CD14-positive monocyte (primary cell): ENCODE data around the gene OCSTAMP. TPM values are rescaled to one million over a fixed set of nuclear protein-coding genes. Genes with fewer than 3 reads are reported as not detected.

Experiments
- DNase-seq, 3 donors: peaks; one replicate each; pipeline ENCODE4 v3.0.0-alpha.2; 2011 to 2022
- H2AFZ ChIP-seq: 2 replicates; pipeline ENCODE4 v1.6.0; 2012; ENCODE audit warnings: mild to moderate bottlenecking, low read depth, low read length, inconsistent platforms; ENCODE audit not compliant: insufficient read depth, poor library complexity, severe bottlenecking
- H3K27ac ChIP-seq, 2 donors: 1 replicate in 1 of 2; 2 replicates in 1 of 2; pipeline ENCODE4 v1.5.1; 2012 to 2013; ENCODE audit warnings: low read length in 2 of 2, control low read depth in 1 of 2, inconsistent platforms in 1 of 2, low read depth in 1 of 2, mild to moderate bottlenecking in 1 of 2
- H3K27me3 ChIP-seq, 2 donors: one replicate each; pipeline versions ENCODE4 v1.6.0 to v1.6.1; 2011 to 2013; ENCODE audit warnings: low read length in 2 of 2; ENCODE audit not compliant: control insufficient read depth in 2 of 2, insufficient read depth in 2 of 2
- H3K36me3 ChIP-seq, 2 donors: replicated peaks in 1 of 2; 1 replicate in 1 of 2; 2 replicates in 1 of 2; pipeline versions ENCODE4 v1.5.1 to v1.6.1; 2012 to 2013; ENCODE audit warnings: low read length in 2 of 2, control low read depth in 1 of 2, inconsistent platforms in 1 of 2, mild to moderate bottlenecking in 1 of 2; ENCODE audit not compliant: insufficient read depth in 2 of 2, control insufficient read depth in 1 of 2
- H3K4me1 ChIP-seq, 2 donors: 1 replicate in 1 of 2; 2 replicates in 1 of 2; pipeline versions ENCODE4 v1.5.1 to v1.6.1; 2012 to 2013; ENCODE audit warnings: low read length in 2 of 2, control low read depth in 1 of 2, inconsistent platforms in 1 of 2, mild to moderate bottlenecking in 1 of 2, moderate library complexity in 1 of 2; ENCODE audit not compliant: insufficient read depth in 2 of 2, control insufficient read depth in 1 of 2
- H3K4me2 ChIP-seq: replicated peaks from 2 replicates; pipeline ENCODE3; 2012; ENCODE audit warnings: low read length, moderate library complexity, mild to moderate bottlenecking; ENCODE audit not compliant: poor library complexity, severe bottlenecking; ENCODE audit errors: extremely low read depth
- H3K4me3 ChIP-seq, 3 experiments: fragments of 200-600 bp in 1 of 3; sonication (generic) in 1 of 3; replicated peaks in 1 of 3; 1 replicate in 2 of 3; 2 replicates in 1 of 3; pipeline ENCODE4 v1.5.1; 2011 to 2013; ENCODE audit warnings: low read length in 3 of 3, mild to moderate bottlenecking in 3 of 3, control low read depth in 2 of 3, low read depth in 2 of 3, inconsistent platforms in 1 of 3, moderate library complexity in 1 of 3
- H3K79me2 ChIP-seq: 2 replicates; pipeline ENCODE4 v1.6.0; 2012; ENCODE audit warnings: mild to moderate bottlenecking, control low read depth, inconsistent platforms, low read length, moderate library complexity; ENCODE audit not compliant: insufficient read depth
- H3K9ac ChIP-seq: 2 replicates; pipeline ENCODE4 v1.6.0; 2017; ENCODE audit warnings: low read length, mild to moderate bottlenecking; ENCODE audit not compliant: insufficient read depth, poor library complexity, severe bottlenecking
- H3K9me3 ChIP-seq, 2 donors: replicated peaks in 1 of 2; 1 replicate in 1 of 2; 2 replicates in 1 of 2; pipeline versions ENCODE4 v1.5.1 to v1.6.1; 2012 to 2013; ENCODE audit warnings: low read length in 2 of 2, control low read depth in 1 of 2; ENCODE audit not compliant: control insufficient read depth in 1 of 2, insufficient read depth in 1 of 2
- H4K20me1 ChIP-seq: 2 replicates; pipeline ENCODE4 v1.6.0; 2012; ENCODE audit warnings: mild to moderate bottlenecking, low read length, control low read depth, moderate library complexity; ENCODE audit not compliant: insufficient read depth
- H3K27ac Mint-ChIP-seq, 7 donors: one replicate each; pipeline ENCODE4 v1.8.0; 2020; ENCODE audit warnings: mild to moderate bottlenecking in 7 of 7, mixed read lengths in 7 of 7, moderate library complexity in 6 of 7, inconsistent platforms in 2 of 7
- H3K27me3 Mint-ChIP-seq, 3 donors: one replicate each; pipeline ENCODE4 v1.8.0; 2021 to 2022; ENCODE audit warnings: low read depth in 3 of 3, mild to moderate bottlenecking in 3 of 3, mixed read lengths in 3 of 3, moderate library complexity in 3 of 3, inconsistent platforms in 1 of 3
- H3K36me3 Mint-ChIP-seq, 2 donors: one replicate each; pipeline ENCODE4 v1.8.0; 2020; ENCODE audit warnings: mixed read lengths in 2 of 2, inconsistent platforms in 1 of 2, mild to moderate bottlenecking in 1 of 2
- H3K4me1 Mint-ChIP-seq: one replicate; pipeline ENCODE4 v1.8.0; 2020; ENCODE audit warnings: mild to moderate bottlenecking, mixed read lengths
- H3K4me3 Mint-ChIP-seq, 2 donors: one replicate each; pipeline ENCODE4 v1.8.0; 2020; ENCODE audit warnings: mild to moderate bottlenecking in 2 of 2, mixed read lengths in 2 of 2, moderate library complexity in 1 of 2
- H3K9me3 Mint-ChIP-seq, 7 donors: one replicate each; pipeline ENCODE4 v1.8.0; 2020 to 2022; ENCODE audit warnings: mixed read lengths in 7 of 7, mild to moderate bottlenecking in 6 of 7, moderate library complexity in 6 of 7, inconsistent platforms in 2 of 7
- CTCF ChIP-seq: fragments of 200-600 bp; IDR thresholded peaks from one replicate; pipeline ENCODE4 v1.8.0; 2022; ENCODE audit warnings: antibody characterized with exemption, mild to moderate bottlenecking
- WGBS: methylation state at CpG from one replicate; pipeline ENCODE4 v1.1.5; 2013; ENCODE audit warnings: missing lambda C conversion rate; ENCODE audit not compliant: insufficient coverage; 5-methylcytosine and 5-hydroxymethylcytosine counted together
- intact Hi-C, 2 donors: fragments of 100-400 bp; cut with micrococcal nuclease; formaldehyde crosslinking; loops; one replicate each; pipeline versions ENCODE4 v1.15.0 to v1.15.1; 2023
- polyA plus RNA-seq, 3 donors: library from polyadenylated mRNA; depleted of rRNA in 1 of 3; unstranded in 2 of 3; stranded (reverse) in 1 of 3; fragments of 300-500 nt in 2 of 3; fragments of >200 nt in 1 of 3; fragmentation: Illumina TruSeq in 2 of 3; gene quantifications; 1 replicate in 2 of 3; 2 replicates in 1 of 3; pipeline ENCODE4 v1.2.3, GENCODE V29; 2012 to 2021

OCSTAMP gene
- polyA plus RNA-seq, 3 donors = not detected

- Histone ChIP-seq H3K79me2 (no peaks in the 10 kb centered on the region), H3K9me3 (no peaks in the 10 kb centered on the region), H2AFZ (peak overlapping the region; percentile 32), H3K27ac (no peak overlapping the region), H3K36me3 (no peaks in the 10 kb centered on the region), H3K4me3 (peak overlapping the region in 1 of 3 experiments; percentile 64), H3K27me3 (no peaks in the 10 kb centered on the region), H3K4me1 (peaks cover 3 to 8% of the 10 kb centered on the region in 2 donors), H3K4me2 (peak overlapping the region; percentile 77), H3K9ac (no peak overlapping the region), H4K20me1 (no peaks in the 10 kb centered on the region)
- Mint-ChIP-seq H3K36me3 (no peaks in the 10 kb centered on the region), H3K4me3 (no peak overlapping the region), H3K27ac (no peak overlapping the region), H3K27me3 (peaks cover 3 to 8% (median 8%) of the 10 kb centered on the region in 3 donors), H3K9me3 (no peaks in the 10 kb centered on the region), H3K4me1 (no peaks in the 10 kb centered on the region)
- intact Hi-C loops = loop anchor here (5.0 kb wide), 2 partner anchors 35 to 40 kb away; no protein-coding TSS in a partner anchor
- DNase-seq = peak; percentile 46 to 72 (median 65)
- WGBS = 32% methylated on average over 11 of the region's 19 CpGs
- peak; percentile 92 for TF ChIP-seq CTCF
These were observed 12.1 kb upstream of the OCSTAMP start for GRCh38 chr20:46562373-46563169.

GRCh38 chr20:46562009-46562372, 11.5 kb upstream of the OCSTAMP start:
- H3K27ac ChIP-seq = no peak overlapping the region
- peak overlapping the region; percentile 32 for H2AFZ ChIP-seq
- no peaks in the 10 kb centered on the region for H3K9me3 ChIP-seq
- H3K27ac Mint-ChIP-seq = no peak overlapping the region
- 34% methylated on average over 5 of the region's 5 CpGs for WGBS
- peaks cover 3 to 9% (median 6%) of the 10 kb centered on the region in 3 donors for H3K27me3 Mint-ChIP-seq
- no peak for DNase-seq
- H3K4me3 ChIP-seq = peak overlapping the region in 1 of 3 experiments; percentile 64
- H3K9me3 Mint-ChIP-seq = no peaks in the 10 kb centered on the region
- H3K4me3 Mint-ChIP-seq = no peak overlapping the region
- H3K4me1 Mint-ChIP-seq = no peaks in the 10 kb centered on the region
- H3K36me3 ChIP-seq = no peaks in the 10 kb centered on the region
- peaks cover 3 to 8% of the 10 kb centered on the region in 2 donors for H3K4me1 ChIP-seq
- H3K4me2 ChIP-seq = peak overlapping the region; percentile 77
- H3K9ac ChIP-seq = no peak overlapping the region
- H3K27me3 ChIP-seq = no peaks in the 10 kb centered on the region
- no peaks in the 10 kb centered on the region for H4K20me1 ChIP-seq
- H3K36me3 Mint-ChIP-seq = no peaks in the 10 kb centered on the region
- no peaks in the 10 kb centered on the region for H3K79me2 ChIP-seq
- TF ChIP-seq CTCF = no peak
- intact Hi-C loops = loop anchor here (5.0 kb wide), 2 partner anchors 35 to 40 kb away; no protein-coding TSS in a partner anchor
